ENCODE data around the gene APOL6. TPM values are rescaled to one million over a fixed set of nuclear protein-coding genes. Genes with fewer than 3 reads are reported as not detected.
"Not testable (repeated sequence)": the region's sequence is repeated elsewhere in the genome, so short reads cannot be mapped to it uniquely, and the experiment has no call there.

Gene APOL6
- total RNA-seq, 2 experiments from 2014 or later, result 83.6 to 91.5 TPM

GRCh38 chr22:35621451-35621850 lies 26.8 kb upstream of the APOL6 start:
- Mint-ChIP-seq H3K27me3 (peaks cover 6% of the 10 kb centered on the region), H3K9me3 (no peaks in the 10 kb centered on the region), H3K36me3 (ENCODE audit: low read depth) (no peaks in the 10 kb centered on the region), H3K4me3 (no peak overlapping the region), H3K27ac (no peak overlapping the region), H3K4me1 (peaks cover 7% of the 10 kb centered on the region)
- DNase-seq, result no peak
- ChIA-PET POLR2A (no interaction called here), CTCF (interaction anchor here (0.6 to 1.6 kb wide), 7 partner anchors 8 to 444 kb away, joined by 3 to 7 read pairs (median 3); no protein-coding TSS in a partner anchor)

- Mint-ChIP-seq H3K27me3 (peaks cover 6% of the 10 kb centered on the region), H3K36me3 (ENCODE audit: low read depth) (no peaks in the 10 kb centered on the region), H3K9me3 (no peaks in the 10 kb centered on the region), H3K27ac (no peak overlapping the region), H3K4me1 (peaks cover 8% of the 10 kb centered on the region), H3K4me3 (no peak overlapping the region)
- CTCF ChIA-PET, result interaction anchor here (0.7 kb wide), 1 partner anchor 9 kb away, joined by 3 read pairs; no protein-coding TSS in a partner anchor
- no peak for DNase-seq
- POLR2A ChIA-PET, result no interaction called here
These were observed 25.9 kb upstream of the APOL6 start for GRCh38 chr22:35622191-35622913.

- H3K9me3 Mint-ChIP-seq; POLR2A ChIA-PET; H3K27ac Mint-ChIP-seq; H3K4me3 Mint-ChIP-seq; H3K27me3 Mint-ChIP-seq; CTCF ChIA-PET; DNase-seq; H3K36me3 Mint-ChIP-seq (ENCODE audit: low read depth): not testable (repeated sequence)
- H3K4me1 Mint-ChIP-seq, result peaks cover 14% of the 10 kb centered on the region
These were observed 24.4 kb upstream of the APOL6 start for GRCh38 chr22:35623885-35624284.

- Mint-ChIP-seq H3K36me3 (ENCODE audit: low read depth) (no peaks in the 10 kb centered on the region), H3K4me1 (peaks cover 17% of the 10 kb centered on the region), H3K27me3 (peaks cover 6% of the 10 kb centered on the region), H3K9me3 (peaks cover 5% of the 10 kb centered on the region), H3K27ac (no peak overlapping the region), H3K4me3 (no peak overlapping the region)
- ChIA-PET POLR2A (no interaction called here), CTCF (no interaction called here)
- no peak for DNase-seq
These were observed 23.7 kb upstream of the APOL6 start for GRCh38 chr22:35624547-35624946.

GRCh38 chr22:35625763-35626432 lies 22.3 kb upstream of the APOL6 start:
- DNase-seq, result no peak
- Mint-ChIP-seq H3K27ac (no peak overlapping the region), H3K36me3 (ENCODE audit: low read depth) (no peaks in the 10 kb centered on the region), H3K4me1 (peaks cover 26% of the 10 kb centered on the region), H3K9me3 (peaks cover 5% of the 10 kb centered on the region), H3K27me3 (peaks cover 6% of the 10 kb centered on the region), H3K4me3 (no peak overlapping the region)
- CTCF ChIA-PET, result interaction anchor here (0.6 to 2.2 kb wide), 4 partner anchors 22 to 1149 kb away, joined by 3 to 8 read pairs (median 5); partner anchors contain the start of gene APOL6
- POLR2A ChIA-PET, result interaction anchor here (0.7 kb wide), 1 partner anchor 23 kb away, joined by 4 read pairs; no protein-coding TSS in a partner anchor

GRCh38 chr22:35627267-35628041 lies 20.8 kb upstream of the APOL6 start:
- H3K27ac Mint-ChIP-seq, result peak overlapping the region; percentile 76
- CTCF ChIA-PET, result interaction anchor here (0.6 to 2.2 kb wide), 4 partner anchors 9 to 283 kb away, joined by 3 to 8 read pairs (median 4); partner anchors contain the start of gene APOL6

GRCh38 chr22:35628732-35629131 lies 19.5 kb upstream of the APOL6 start:
- POLR2A ChIA-PET, result no interaction called here
- no peak overlapping the region for H3K4me3 Mint-ChIP-seq
- no peaks in the 10 kb centered on the region for H3K36me3 Mint-ChIP-seq (ENCODE audit: low read depth)
- peaks cover 33% of the 10 kb centered on the region for H3K4me1 Mint-ChIP-seq
- DNase-seq, result no peak
- H3K9me3 Mint-ChIP-seq, result peaks cover 5% of the 10 kb centered on the region
- H3K27ac Mint-ChIP-seq, result no peak overlapping the region
- CTCF ChIA-PET, result interaction anchor here (0.7 kb wide), 1 partner anchor 180 kb away, joined by 4 read pairs; no protein-coding TSS in a partner anchor
- H3K27me3 Mint-ChIP-seq, result peaks cover 8% of the 10 kb centered on the region

More at GRCh38 chr22:35627267-35628041, 20.8 kb upstream of the APOL6 start:
- no peaks in the 10 kb centered on the region for H3K36me3 Mint-ChIP-seq (ENCODE audit: low read depth)
- peak; percentile 38 for DNase-seq
- H3K9me3 Mint-ChIP-seq, result peaks cover 5% of the 10 kb centered on the region
- H3K4me3 Mint-ChIP-seq, result peak overlapping the region; percentile 64
- H3K4me1 Mint-ChIP-seq, result peaks cover 26% of the 10 kb centered on the region
- peaks cover 6% of the 10 kb centered on the region for H3K27me3 Mint-ChIP-seq
- POLR2A ChIA-PET, result interaction anchor here (0.7 kb wide), 1 partner anchor 437 kb away, joined by 3 read pairs; no protein-coding TSS in a partner anchor

GRCh38 chr22:35629406-35630216 lies 18.6 kb upstream of the APOL6 start:
- Mint-ChIP-seq H3K27me3 (peaks cover 8% of the 10 kb centered on the region), H3K9me3 (peaks cover 5% of the 10 kb centered on the region), H3K4me1 (peaks cover 39% of the 10 kb centered on the region), H3K36me3 (ENCODE audit: low read depth) (no peaks in the 10 kb centered on the region), H3K27ac (peak overlapping the region; percentile 77), H3K4me3 (no peak overlapping the region)
- peak; percentile 36 for DNase-seq
- POLR2A ChIA-PET, result no interaction called here
- CTCF ChIA-PET, result interaction anchor here (0.7 kb wide), 1 partner anchor 181 kb away, joined by 4 read pairs; no protein-coding TSS in a partner anchor

GRCh38 chr22:35630387-35630793 lies 17.9 kb upstream of the APOL6 start:
- H3K27me3 Mint-ChIP-seq, result peaks cover 9% of the 10 kb centered on the region
- peaks cover 5% of the 10 kb centered on the region for H3K9me3 Mint-ChIP-seq
- no peak for DNase-seq
- H3K4me3 Mint-ChIP-seq, result no peak overlapping the region
- H3K4me1 Mint-ChIP-seq, result peaks cover 39% of the 10 kb centered on the region
- no peaks in the 10 kb centered on the region for H3K36me3 Mint-ChIP-seq (ENCODE audit: low read depth)
- ChIA-PET CTCF (interaction anchor here (0.8 to 0.9 kb wide), 2 partner anchors 208 to 286 kb away, joined by 3 to 4 read pairs; no protein-coding TSS in a partner anchor), POLR2A (no interaction called here)
- H3K27ac Mint-ChIP-seq, result peak overlapping the region; percentile 72

GRCh38 chr22:35630891-35631290 lies 17.4 kb upstream of the APOL6 start:
- no peak for DNase-seq
- ChIA-PET CTCF (interaction anchor here (0.8 to 0.9 kb wide), 2 partner anchors 208 to 285 kb away, joined by 3 to 4 read pairs; no protein-coding TSS in a partner anchor), POLR2A (no interaction called here)
- Mint-ChIP-seq H3K4me1 (peaks cover 39% of the 10 kb centered on the region), H3K27me3 (peaks cover 7% of the 10 kb centered on the region), H3K4me3 (no peak overlapping the region), H3K9me3 (peaks cover 5% of the 10 kb centered on the region), H3K36me3 (ENCODE audit: low read depth) (no peaks in the 10 kb centered on the region), H3K27ac (no peak overlapping the region)

GRCh38 chr22:35631597-35631996 lies 16.6 kb upstream of the APOL6 start:
- ChIA-PET CTCF (interaction anchor here (1.2 kb wide), 1 partner anchor 16 kb away, joined by 4 read pairs; no protein-coding TSS in a partner anchor), POLR2A (no interaction called here)
- no peak overlapping the region for H3K27ac Mint-ChIP-seq
- peaks cover 37% of the 10 kb centered on the region for H3K4me1 Mint-ChIP-seq
- peaks cover 5% of the 10 kb centered on the region for H3K27me3 Mint-ChIP-seq
- H3K36me3 Mint-ChIP-seq (ENCODE audit: low read depth), result no peaks in the 10 kb centered on the region
- H3K9me3 Mint-ChIP-seq, result peaks cover 5% of the 10 kb centered on the region
- DNase-seq, result no peak
- no peak overlapping the region for H3K4me3 Mint-ChIP-seq

GRCh38 chr22:35632935-35633334 lies 15.3 kb upstream of the APOL6 start:
- no peaks in the 10 kb centered on the region for H3K36me3 Mint-ChIP-seq (ENCODE audit: low read depth)
- H3K27me3 Mint-ChIP-seq, result peaks cover 7% of the 10 kb centered on the region
- no peak for DNase-seq
- peaks cover 5% of the 10 kb centered on the region for H3K9me3 Mint-ChIP-seq
- CTCF ChIA-PET, result interaction anchor here (0.6 kb wide), 1 partner anchor 114 kb away, joined by 5 read pairs; no protein-coding TSS in a partner anchor
- no peak overlapping the region for H3K27ac Mint-ChIP-seq
- H3K4me3 Mint-ChIP-seq, result no peak overlapping the region
- POLR2A ChIA-PET, result no interaction called here
- peaks cover 27% of the 10 kb centered on the region for H3K4me1 Mint-ChIP-seq

Measured in activated CD4-positive, alpha-beta T cell treated with anti-CD3 and anti-CD28 coated beads, Interleukin-2, amount 10 ng/mL, durations not matched to agents 7 days and 5 days (primary cell).